IMR-90 (cell line): ENCODE results near the gene UBP1. TPM values are rescaled to one million over a fixed set of nuclear protein-coding genes. Genes with fewer than 3 reads are reported as not detected.

Source experiments
- ATAC-seq: fragments of 200-7000 bp; cut with Tn5 transposase; 2 replicates; pipeline ENCODE4 v1.9.1; 2020; ENCODE audit warnings: low read depth, mild to moderate bottlenecking, moderate library complexity
- BruUV-seq: library from RNA; stranded (reverse); fragments of 400-500 nt; replicated peaks from 2 replicates; lab custom pipeline; 2021; lab: Mats Ljungman, UMichigan
- CTCF ChIA-PET: fragments of 300-600 bp; formaldehyde crosslinking; extraction: SDS; loops from one replicate; lab custom pipeline; 2021; ENCODE audit warnings: antibody characterized with exemption; lab: Yijun Ruan, JAX
- POLR2A ChIA-PET: fragments of 300-600 bp; sonication (Branson Sonifier 250); formaldehyde crosslinking; loops from one replicate; lab custom pipeline; 2022; ENCODE audit warnings: antibody characterized with exemption; ENCODE audit not compliant: unreplicated experiment; lab: Charles Lee
- DNase-seq: peaks from one replicate; pipeline ENCODE4 v3.0.0; 2013
- H2AFZ ChIP-seq: replicated peaks from 2 replicates; pipeline ENCODE3; 2013; ENCODE audit warnings: low read length, mild to moderate bottlenecking; ENCODE audit not compliant: poor library complexity
- H2AK5ac ChIP-seq: 2 replicates; pipeline ENCODE4 v1.6.1; 2013; ENCODE audit warnings: low read depth, low read length, inconsistent platforms
- H2AK9ac ChIP-seq: replicated peaks from 2 replicates; pipeline ENCODE3; 2013; ENCODE audit warnings: mild to moderate bottlenecking, low read depth, low read length, moderate library complexity; ENCODE audit not compliant: poor library complexity
- H2BK120ac ChIP-seq: 2 replicates; pipeline ENCODE4 v1.6.1; 2013; ENCODE audit warnings: low read depth, low read length, inconsistent platforms
- H2BK15ac ChIP-seq: 3 replicates; pipeline ENCODE4 v1.6.1; 2013; ENCODE audit warnings: low read depth, low read length, inconsistent platforms
- H2BK20ac ChIP-seq: 2 replicates; pipeline ENCODE4 v1.6.1; 2013; ENCODE audit warnings: low read depth, mild to moderate bottlenecking, inconsistent platforms, low read length, moderate library complexity
- H2BK5ac ChIP-seq: 2 replicates; pipeline ENCODE4 v1.6.1; 2013; ENCODE audit warnings: mild to moderate bottlenecking, low read depth, low read length, inconsistent platforms; ENCODE audit not compliant: poor library complexity, severe bottlenecking
- H3K14ac ChIP-seq: replicated peaks from 2 replicates; pipeline ENCODE4 v1.6.1; 2013; ENCODE audit warnings: low read depth, low read length, inconsistent platforms
- H3K18ac ChIP-seq: 2 replicates; pipeline ENCODE4 v1.6.1; 2013; ENCODE audit warnings: low read depth, low read length, control low read depth
- H3K23ac ChIP-seq: 2 replicates; pipeline ENCODE4 v1.6.1; 2013; ENCODE audit warnings: low read depth, low read length, inconsistent platforms
- H3K27ac ChIP-seq: 2 replicates; pipeline ENCODE4 v1.5.1; 2013; ENCODE audit warnings: mild to moderate bottlenecking, control low read depth, low read length; ENCODE audit not compliant: insufficient read depth
- H3K27me3 ChIP-seq: 2 replicates; pipeline ENCODE4 v1.6.1; 2013; ENCODE audit warnings: low read length; ENCODE audit not compliant: control insufficient read depth, insufficient read depth
- H3K36me3 ChIP-seq: 2 replicates; pipeline ENCODE4 v1.6.1; 2013; ENCODE audit warnings: low read length, mixed read lengths; ENCODE audit not compliant: control insufficient read depth, insufficient read depth
- H3K4ac ChIP-seq: 2 replicates; pipeline ENCODE4 v1.6.1; 2013; ENCODE audit warnings: low read depth, low read length, inconsistent platforms
- H3K4me1 ChIP-seq: 2 replicates; pipeline ENCODE4 v1.6.1; 2013; ENCODE audit warnings: low read length, mixed read lengths; ENCODE audit not compliant: control insufficient read depth, insufficient read depth
- H3K4me2 ChIP-seq: 2 replicates; pipeline ENCODE4 v1.6.1; 2013; ENCODE audit warnings: low read depth, mild to moderate bottlenecking, control low read depth, low read length, moderate library complexity
- H3K4me3 ChIP-seq: 2 replicates; pipeline ENCODE4 v1.5.1; 2013; ENCODE audit warnings: low read depth, mild to moderate bottlenecking, control low read depth, low read length, moderate library complexity; ENCODE audit not compliant: insufficient read depth
- H3K56ac ChIP-seq: 2 replicates; pipeline ENCODE4 v1.6.1; 2013; ENCODE audit warnings: low read length, inconsistent platforms; ENCODE audit not compliant: insufficient read depth; ENCODE audit errors: extremely low read depth
- H3K79me1 ChIP-seq, 2 experiments: 2 replicates each; pipeline ENCODE4 v1.6.1; 2013; ENCODE audit warnings: low read length in 2 of 2, inconsistent platforms in 1 of 2, low read depth in 1 of 2
- H3K9ac ChIP-seq: 2 replicates; pipeline ENCODE4 v1.6.1; 2013; ENCODE audit warnings: low read depth, low read length, control low read depth
- H3K9me1 ChIP-seq: 2 replicates; pipeline ENCODE4 v1.6.1; 2013; ENCODE audit warnings: low read length, inconsistent platforms; ENCODE audit not compliant: insufficient read depth
- H3K9me3 ChIP-seq: 2 replicates; pipeline ENCODE4 v1.6.1; 2013; ENCODE audit warnings: low read length; ENCODE audit not compliant: control insufficient read depth, insufficient read depth
- H4K20me1 ChIP-seq: 2 replicates; pipeline ENCODE4 v1.6.1; 2013; ENCODE audit warnings: low read length, inconsistent platforms; ENCODE audit not compliant: insufficient read depth
- H4K5ac ChIP-seq: 2 replicates; pipeline ENCODE4 v1.6.1; 2013; ENCODE audit warnings: mild to moderate bottlenecking, low read depth, low read length, control low read depth
- H4K8ac ChIP-seq, 2 experiments: 2 replicates each; pipeline ENCODE4 v1.6.1; 2013; ENCODE audit warnings: low read depth in 2 of 2, low read length in 2 of 2, control low read depth in 1 of 2, inconsistent platforms in 1 of 2
- H4K91ac ChIP-seq: 2 replicates; pipeline ENCODE4 v1.6.1; 2013; ENCODE audit warnings: low read depth, low read length, inconsistent platforms; ENCODE audit not compliant: insufficient read depth
- BHLHE40 ChIP-seq: fragments of 150-350 bp; IDR thresholded peaks from 2 replicates; pipeline ENCODE4 v1.6.1; 2016; ENCODE audit warnings: mild to moderate bottlenecking, low read depth, low read length
- CEBPB ChIP-seq: IDR thresholded peaks from 2 replicates; pipeline ENCODE4 v1.6.1; 2012; ENCODE audit warnings: low read depth, low read length, improper control_type of control experiment
- CHD1 ChIP-seq: IDR thresholded peaks from 2 replicates; pipeline ENCODE4 v1.6.1; 2012; ENCODE audit warnings: low read depth, low read length, improper control_type of control experiment
- FOS ChIP-seq: fragments of 150-350 bp; IDR thresholded peaks from 2 replicates; pipeline ENCODE4 v1.6.1; 2016; ENCODE audit warnings: low read depth, low read length
- MAFK ChIP-seq: IDR thresholded peaks from 2 replicates; pipeline ENCODE4 v1.6.1; 2012; ENCODE audit warnings: low read depth, low read length, improper control_type of control experiment
- MAZ ChIP-seq: IDR thresholded peaks from 2 replicates; pipeline ENCODE4 v1.6.1; 2012; ENCODE audit warnings: low read depth, mild to moderate bottlenecking, low read length, improper control_type of control experiment, moderate library complexity, borderline replicate concordance
- MXI1 ChIP-seq: IDR thresholded peaks from 2 replicates; pipeline ENCODE4 v1.6.1; 2012; ENCODE audit warnings: low read depth, mild to moderate bottlenecking, low read length, moderate library complexity, borderline replicate concordance
- NFE2L2 ChIP-seq: fragments of 150-350 bp; IDR thresholded peaks from 2 replicates; pipeline ENCODE4 v1.6.1; 2016; ENCODE audit warnings: low read depth, mild to moderate bottlenecking, low read length
- POLR2A ChIP-seq: IDR thresholded peaks from 2 replicates; pipeline ENCODE4 v1.6.1; 2012; ENCODE audit warnings: mild to moderate bottlenecking, low read depth, low read length
- RAD21 ChIP-seq: IDR thresholded peaks from 2 replicates; pipeline ENCODE4 v1.6.1; 2012; ENCODE audit warnings: low read length, improper control_type of control experiment
- RCOR1 ChIP-seq: IDR thresholded peaks from 2 replicates; pipeline ENCODE4 v1.6.1; 2012; ENCODE audit warnings: mild to moderate bottlenecking, low read length, improper control_type of control experiment; ENCODE audit not compliant: insufficient replicate concordance
- RFX5 ChIP-seq: IDR thresholded peaks from 2 replicates; pipeline ENCODE4 v1.8.0; 2012; ENCODE audit warnings: low read depth, mild to moderate bottlenecking, low read length, moderate library complexity
- SMC3 ChIP-seq: fragments of 150-350 bp; IDR thresholded peaks from 2 replicates; pipeline ENCODE4 v1.6.1; 2016; ENCODE audit warnings: low read depth, mild to moderate bottlenecking, antibody characterized with exemption, low read length, moderate library complexity
- WGBS, 2 experiments: methylation state at CpG; one replicate each; pipeline versions ENCODE4 v1.1.5 to v1.1.7; 2013; ENCODE audit warnings: missing lambda C conversion rate in 2 of 2; ENCODE audit not compliant: insufficient read length in 1 of 2; ENCODE audit errors: extremely low coverage in 2 of 2; 5-methylcytosine and 5-hydroxymethylcytosine counted together
- dilution Hi-C: fragments of 300-500 bp; cut with HindIII; formaldehyde crosslinking; loops from one replicate; pipeline ENCODE4 v1.14.3; 2018; ENCODE audit warnings: low sequenced_read_pairs; ENCODE audit not compliant: unreplicated experiment
- in situ Hi-C: fragments of 300-500 bp; cut with MboI; formaldehyde crosslinking; loops from 3 replicates; pipeline ENCODE4 v1.14.3; 2019; ENCODE audit warnings: low sequenced_read_pairs, inconsistent platforms, mixed read lengths
- intact Hi-C: fragments of 100-400 bp; cut with micrococcal nuclease; formaldehyde crosslinking; loops from 2 replicates; pipeline ENCODE4 v1.10.0; 2022
- polyA plus RNA-seq, 3 experiments: library from polyadenylated mRNA; depleted of rRNA; stranded (reverse); fragments of >200 nt; gene quantifications; 2 replicates each; pipeline ENCODE4 v1.2.3, GENCODE V29; 2012; ENCODE audit warnings: low replicate concordance in 1 of 3
- total RNA-seq: library from RNA; depleted of rRNA; stranded (reverse); fragments of >200 nt; gene quantifications from 2 replicates; pipeline ENCODE4 v1.2.3, GENCODE V29; 2012
- TF ChIP-seq, protein P1 (sequence below): fragments of 150-350 bp; IDR thresholded peaks from 2 replicates; pipeline ENCODE4 v1.6.1; 2016; ENCODE audit warnings: low read depth, mild to moderate bottlenecking, low read length, moderate library complexity, borderline replicate concordance
- TF ChIP-seq, protein P2 (sequence below): conservative IDR thresholded peaks from 2 replicates; pipeline ENCODE4 v1.5.1; 2012; ENCODE audit warnings: mild to moderate bottlenecking, low read depth, low read length, improper control_type of control experiment
- TF ChIP-seq, protein P3 (sequence below): fragments of 150-350 bp; IDR thresholded peaks from 2 replicates; pipeline ENCODE4 v1.6.1; 2017; ENCODE audit warnings: mild to moderate bottlenecking, antibody characterized with exemption, low read length, low read depth

Gene UBP1
- total and polyA plus RNA-seq, 2 of the 4 experiments (the other 2 are of a cell fraction): 56.3 to 73.8 TPM

DNA sequence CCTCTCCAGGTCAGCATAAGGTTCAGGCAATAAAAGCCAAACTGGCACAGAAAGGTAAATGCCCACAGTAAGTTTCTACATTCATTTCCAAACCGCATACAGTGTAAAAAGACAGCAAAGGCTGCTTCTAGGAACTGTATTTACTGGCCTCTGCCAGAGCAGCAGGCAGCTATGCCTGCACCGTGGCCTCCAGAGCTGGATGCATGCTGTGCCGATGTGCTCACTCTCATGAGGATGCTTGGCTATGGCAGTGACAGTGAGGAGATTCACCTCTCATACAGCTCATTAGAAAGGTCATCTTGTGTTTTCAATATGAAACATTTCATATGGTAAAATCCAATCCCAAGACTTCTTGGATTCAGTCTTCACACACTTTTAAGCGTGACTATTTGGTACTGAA lies 50.3 kb downstream of the UBP1 start:
- Histone ChIP-seq H4K91ac (no peak overlapping the region), H4K20me1 (no peaks in the 10 kb centered on the region; the same call in 1 of the 2 replicates), H3K4me2 (no peak overlapping the region), H3K27me3 (no peaks in the 10 kb centered on the region), H2BK5ac (no peak overlapping the region), H2BK120ac (no peak overlapping the region), H3K56ac (no peak overlapping the region), H3K4me1 (peaks cover 10% of the 10 kb centered on the region), H3K14ac (no peak overlapping the region), H4K5ac (no peak overlapping the region), H2BK20ac (no peak overlapping the region), H3K79me1 (peaks cover 23 to 46% of the 10 kb centered on the region in 2 experiments), H3K23ac (0 out of 2 replicates have a peak overlapping the region, but pooled peaks have one; percentile 3), H3K9me1 (peaks cover 6% of the 10 kb centered on the region), H3K36me3 (peaks cover 34% of the 10 kb centered on the region), H2AK9ac (no peak overlapping the region), H3K9ac (no peak overlapping the region), H4K8ac (no peak overlapping the region), H3K4me3 (no peak overlapping the region), H3K18ac (no peak overlapping the region), H3K4ac (no peak overlapping the region), H3K9me3 (no peaks in the 10 kb centered on the region), H2BK15ac (no peak overlapping the region), H2AK5ac (no peak overlapping the region), H3K27ac (no peak overlapping the region), H2AFZ (no peak overlapping the region)
- in situ Hi-C loops (loop anchor here (10.0 kb wide), 1 partner anchor 325 kb away; the partner anchor contains the start of gene CLASP2), intact Hi-C loops (loop anchor here (5.0 kb wide), 1 partner anchor 47 kb away; no protein-coding TSS in a partner anchor), dilution Hi-C loops (loop anchor here (25.0 kb wide), 1 partner anchor 253 kb away; no protein-coding TSS in a partner anchor)
- no CpG with 5 or more reads among the region's 4 CpGs for WGBS, 2 experiments
- ChIA-PET POLR2A (no interaction called here), CTCF (no interaction called here)
- no peak for ATAC-seq
- TF ChIP-seq POLR2A (no peak), MAFK (no peak), RAD21 (no peak), BHLHE40 (no peak), CHD1 (no peak), RFX5 (no peak), MAZ (no peak), NFE2L2 (no peak), SMC3 (no peak), CEBPB (no peak), RCOR1 (no peak), FOS (no peak), MXI1 (no peak)
- TF ChIP-seq, protein P1, sequence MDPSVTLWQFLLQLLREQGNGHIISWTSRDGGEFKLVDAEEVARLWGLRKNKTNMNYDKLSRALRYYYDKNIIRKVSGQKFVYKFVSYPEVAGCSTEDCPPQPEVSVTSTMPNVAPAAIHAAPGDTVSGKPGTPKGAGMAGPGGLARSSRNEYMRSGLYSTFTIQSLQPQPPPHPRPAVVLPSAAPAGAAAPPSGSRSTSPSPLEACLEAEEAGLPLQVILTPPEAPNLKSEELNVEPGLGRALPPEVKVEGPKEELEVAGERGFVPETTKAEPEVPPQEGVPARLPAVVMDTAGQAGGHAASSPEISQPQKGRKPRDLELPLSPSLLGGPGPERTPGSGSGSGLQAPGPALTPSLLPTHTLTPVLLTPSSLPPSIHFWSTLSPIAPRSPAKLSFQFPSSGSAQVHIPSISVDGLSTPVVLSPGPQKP: no peak
- TF ChIP-seq, protein P2, sequence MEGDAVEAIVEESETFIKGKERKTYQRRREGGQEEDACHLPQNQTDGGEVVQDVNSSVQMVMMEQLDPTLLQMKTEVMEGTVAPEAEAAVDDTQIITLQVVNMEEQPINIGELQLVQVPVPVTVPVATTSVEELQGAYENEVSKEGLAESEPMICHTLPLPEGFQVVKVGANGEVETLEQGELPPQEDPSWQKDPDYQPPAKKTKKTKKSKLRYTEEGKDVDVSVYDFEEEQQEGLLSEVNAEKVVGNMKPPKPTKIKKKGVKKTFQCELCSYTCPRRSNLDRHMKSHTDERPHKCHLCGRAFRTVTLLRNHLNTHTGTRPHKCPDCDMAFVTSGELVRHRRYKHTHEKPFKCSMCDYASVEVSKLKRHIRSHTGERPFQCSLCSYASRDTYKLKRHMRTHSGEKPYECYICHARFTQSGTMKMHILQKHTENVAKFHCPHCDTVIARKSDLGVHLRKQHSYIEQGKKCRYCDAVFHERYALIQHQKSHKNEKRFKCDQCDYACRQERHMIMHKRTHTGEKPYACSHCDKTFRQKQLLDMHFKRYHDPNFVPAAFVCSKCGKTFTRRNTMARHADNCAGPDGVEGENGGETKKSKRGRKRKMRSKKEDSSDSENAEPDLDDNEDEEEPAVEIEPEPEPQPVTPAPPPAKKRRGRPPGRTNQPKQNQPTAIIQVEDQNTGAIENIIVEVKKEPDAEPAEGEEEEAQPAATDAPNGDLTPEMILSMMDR: no peak
- TF ChIP-seq, protein P3, sequence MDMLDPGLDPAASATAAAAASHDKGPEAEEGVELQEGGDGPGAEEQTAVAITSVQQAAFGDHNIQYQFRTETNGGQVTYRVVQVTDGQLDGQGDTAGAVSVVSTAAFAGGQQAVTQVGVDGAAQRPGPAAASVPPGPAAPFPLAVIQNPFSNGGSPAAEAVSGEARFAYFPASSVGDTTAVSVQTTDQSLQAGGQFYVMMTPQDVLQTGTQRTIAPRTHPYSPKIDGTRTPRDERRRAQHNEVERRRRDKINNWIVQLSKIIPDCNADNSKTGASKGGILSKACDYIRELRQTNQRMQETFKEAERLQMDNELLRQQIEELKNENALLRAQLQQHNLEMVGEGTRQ: no peak
- BruUV-seq: no TSS peak
- DNase-seq: no peak
